HG02588 (cell line): ENCODE data around the gene DAZAP1.

Source experiments
- ATAC-seq: cut with Tn5 transposase; IDR thresholded peaks from one replicate; pipeline ENCODE4 v1.9.1; 2021; ENCODE audit warnings: mild to moderate bottlenecking, moderate library complexity; ENCODE audit not compliant: unreplicated experiment

DAZAP1 gene

GRCh38 chr19:1455336-1456120, 48.1 kb downstream of the DAZAP1 start:
- no peak for ATAC-seq

GRCh38 chr19:1456121-1456900, 48.9 kb downstream of the DAZAP1 start:
- ATAC-seq, result no peak

GRCh38 chr19:1457031-1457739, 49.8 kb downstream of the DAZAP1 start:
- no peak for ATAC-seq

DNA sequence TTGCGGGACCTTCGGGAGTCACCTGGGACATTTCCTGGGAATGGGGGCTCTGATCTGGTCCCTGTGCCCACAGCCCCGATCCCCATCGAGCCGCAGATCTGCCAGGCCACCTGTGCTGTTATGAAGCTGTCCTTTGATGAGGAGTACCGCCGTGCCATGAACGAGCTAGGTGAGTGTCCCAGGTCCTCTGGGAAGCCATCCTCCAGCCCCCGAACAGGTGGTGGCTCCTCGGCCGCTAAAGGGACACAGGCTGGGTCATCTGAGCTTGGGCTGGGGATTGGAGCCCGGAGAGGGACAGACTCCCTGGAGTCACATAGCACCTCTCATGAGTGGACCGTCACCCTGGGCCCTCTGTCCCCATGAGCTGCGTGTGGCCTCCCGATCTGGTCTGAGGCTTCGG, 50.5 kb downstream of the DAZAP1 start:
- ATAC-seq, result no peak

DNA sequence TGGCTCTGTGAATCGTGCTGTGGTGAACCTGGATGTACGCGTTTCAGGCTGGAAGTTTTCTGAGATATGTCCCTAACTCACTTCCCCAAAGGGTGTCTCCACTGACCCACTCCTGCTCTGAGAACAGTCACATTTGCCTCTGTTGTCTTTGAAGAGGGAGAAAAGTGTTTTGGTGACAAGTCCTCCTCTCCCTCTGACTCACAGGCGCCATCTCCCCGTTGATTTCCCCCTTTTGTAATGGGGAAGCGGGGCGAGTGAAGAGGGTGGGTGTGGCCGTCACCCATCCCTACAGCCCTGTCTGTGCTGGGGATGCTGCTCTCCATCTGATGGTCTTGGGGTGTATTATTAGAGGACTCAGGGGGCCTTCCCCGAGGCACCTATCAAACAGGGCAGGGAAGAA, 52.1 kb downstream of the DAZAP1 start:
- ATAC-seq, result no peak

DNA sequence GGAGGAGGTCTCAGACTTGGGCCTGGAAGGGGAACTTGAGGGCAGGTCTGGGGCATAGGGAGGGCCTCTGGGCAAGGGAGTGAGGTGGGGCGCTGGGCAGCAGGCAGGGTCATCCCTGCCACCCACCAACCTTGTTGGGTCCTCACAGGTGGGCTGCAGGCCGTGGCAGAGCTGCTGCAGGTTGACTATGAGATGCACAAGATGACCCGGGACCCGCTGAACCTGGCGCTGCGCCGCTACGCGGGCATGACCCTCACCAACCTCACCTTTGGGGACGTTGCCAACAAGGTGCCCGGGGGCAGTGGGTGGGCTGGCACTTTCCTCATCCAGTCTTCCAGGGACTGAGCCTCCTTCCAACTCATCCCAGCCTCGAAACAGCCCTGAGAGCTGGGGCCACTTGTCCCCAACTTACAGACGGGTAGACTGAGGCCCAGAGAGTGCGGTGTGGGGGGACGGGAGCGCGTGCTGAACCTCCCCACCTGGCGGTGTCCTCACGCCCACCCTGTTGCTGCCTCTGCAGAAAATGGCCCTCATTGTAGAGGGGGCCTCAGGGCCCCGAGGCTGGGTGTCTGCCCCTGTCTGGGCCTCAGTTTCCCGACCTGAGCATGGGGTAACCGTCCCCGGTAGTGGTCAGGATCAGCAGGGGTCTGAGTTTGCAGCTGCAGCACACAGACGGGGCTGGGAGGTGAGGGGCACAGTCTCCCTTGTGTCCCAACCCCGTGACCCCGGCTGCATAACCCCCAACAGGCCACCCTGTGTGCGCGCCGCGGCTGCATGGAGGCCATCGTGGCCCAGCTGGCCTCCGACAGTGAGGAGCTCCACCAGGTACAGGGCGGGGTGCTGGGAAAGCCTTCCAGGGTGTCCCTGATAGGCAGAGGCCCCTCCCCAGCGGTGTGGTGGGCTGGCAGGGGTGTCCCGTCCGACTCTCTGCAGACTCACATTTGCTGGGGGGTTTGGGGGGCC, 52.9 kb downstream of the DAZAP1 start:
- no peak for ATAC-seq

DNA sequence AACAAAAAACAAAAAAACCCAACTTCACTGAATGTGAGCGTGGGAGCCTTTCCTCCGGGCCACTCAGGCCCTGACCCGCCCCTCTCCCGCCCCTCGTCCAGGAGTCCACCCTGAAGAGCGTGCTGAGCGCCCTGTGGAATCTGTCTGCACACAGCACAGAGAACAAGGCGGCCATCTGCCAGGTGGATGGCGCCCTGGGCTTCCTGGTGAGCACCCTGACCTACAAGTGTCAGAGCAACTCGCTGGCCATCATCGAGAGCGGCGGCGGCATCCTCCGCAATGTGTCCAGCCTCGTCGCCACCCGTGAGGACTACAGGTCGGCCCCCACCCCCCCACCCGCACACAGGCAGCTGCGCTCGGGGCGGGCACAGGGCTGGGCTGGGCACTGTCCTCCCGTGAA, 54.5 kb downstream of the DAZAP1 start:
- no peak for ATAC-seq

- ATAC-seq, result no peak
Measured at GRCh38 chr19:1465191-1466016, 58.0 kb downstream of the DAZAP1 start.

DNA sequence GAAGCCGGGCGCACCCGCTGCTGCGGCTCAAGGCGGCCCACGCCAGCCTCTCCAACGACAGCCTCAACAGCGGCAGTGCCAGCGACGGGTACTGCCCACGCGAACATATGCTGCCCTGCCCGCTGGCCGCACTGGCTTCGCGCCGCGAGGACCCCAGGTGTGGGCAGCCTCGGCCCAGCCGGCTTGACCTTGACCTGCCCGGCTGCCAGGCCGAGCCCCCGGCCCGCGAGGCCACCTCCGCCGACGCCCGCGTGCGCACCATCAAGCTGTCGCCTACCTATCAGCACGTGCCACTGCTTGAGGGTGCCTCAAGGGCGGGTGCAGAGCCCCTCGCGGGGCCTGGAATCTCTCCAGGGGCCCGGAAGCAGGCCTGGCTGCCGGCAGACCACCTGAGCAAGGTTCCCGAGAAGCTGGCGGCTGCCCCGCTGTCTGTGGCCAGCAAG, 58.7 kb downstream of the DAZAP1 start:
- ATAC-seq, result no peak

DNA sequence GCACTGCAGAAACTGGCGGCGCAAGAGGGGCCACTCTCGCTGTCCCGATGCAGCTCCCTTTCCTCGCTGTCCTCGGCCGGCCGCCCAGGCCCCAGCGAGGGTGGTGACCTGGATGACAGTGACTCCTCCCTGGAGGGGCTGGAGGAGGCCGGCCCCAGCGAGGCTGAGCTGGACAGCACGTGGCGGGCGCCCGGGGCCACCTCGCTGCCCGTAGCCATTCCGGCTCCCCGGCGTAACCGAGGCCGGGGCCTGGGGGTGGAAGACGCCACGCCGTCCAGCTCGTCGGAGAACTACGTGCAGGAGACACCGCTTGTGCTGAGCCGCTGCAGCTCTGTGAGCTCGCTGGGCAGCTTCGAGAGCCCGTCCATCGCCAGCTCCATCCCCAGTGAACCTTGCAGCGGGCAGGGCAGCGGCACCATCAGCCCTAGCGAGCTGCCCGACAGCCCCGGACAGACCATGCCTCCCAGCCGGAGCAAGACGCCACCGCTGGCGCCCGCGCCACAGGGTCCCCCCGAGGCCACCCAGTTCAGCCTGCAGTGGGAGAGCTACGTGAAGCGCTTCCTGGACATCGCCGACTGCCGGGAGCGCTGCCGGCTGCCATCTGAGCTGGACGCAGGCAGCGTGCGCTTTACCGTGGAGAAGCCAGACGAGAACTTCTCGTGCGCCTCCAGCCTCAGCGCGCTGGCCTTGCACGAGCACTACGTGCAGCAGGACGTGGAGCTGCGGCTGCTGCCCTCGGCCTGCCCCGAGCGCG, 59.3 kb downstream of the DAZAP1 start:
- ATAC-seq, result no peak

GRCh38 chr19:1467215-1467489, 59.8 kb downstream of the DAZAP1 start:
- ATAC-seq, result no peak

GRCh38 chr19:1467490-1468273, 60.3 kb downstream of the DAZAP1 start:
- ATAC-seq, result no peak

- no peak for ATAC-seq
Measured at GRCh38 chr19:1468274-1468820, 61.0 kb downstream of the DAZAP1 start.

DNA sequence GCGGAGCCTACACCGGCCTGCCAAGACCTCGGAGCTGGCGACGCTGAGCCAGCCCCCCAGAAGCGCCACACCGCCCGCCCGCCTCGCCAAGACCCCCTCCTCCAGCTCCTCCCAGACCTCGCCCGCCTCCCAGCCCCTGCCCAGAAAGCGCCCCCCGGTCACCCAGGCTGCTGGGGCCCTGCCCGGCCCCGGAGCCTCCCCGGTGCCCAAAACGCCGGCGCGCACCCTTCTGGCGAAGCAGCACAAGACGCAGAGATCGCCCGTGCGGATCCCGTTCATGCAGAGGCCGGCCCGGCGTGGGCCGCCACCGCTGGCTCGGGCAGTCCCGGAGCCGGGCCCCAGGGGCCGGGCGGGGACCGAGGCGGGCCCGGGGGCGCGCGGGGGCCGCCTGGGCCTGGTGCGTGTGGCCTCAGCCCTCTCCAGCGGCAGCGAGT, 61.5 kb downstream of the DAZAP1 start:
- no peak for ATAC-seq

DNA sequence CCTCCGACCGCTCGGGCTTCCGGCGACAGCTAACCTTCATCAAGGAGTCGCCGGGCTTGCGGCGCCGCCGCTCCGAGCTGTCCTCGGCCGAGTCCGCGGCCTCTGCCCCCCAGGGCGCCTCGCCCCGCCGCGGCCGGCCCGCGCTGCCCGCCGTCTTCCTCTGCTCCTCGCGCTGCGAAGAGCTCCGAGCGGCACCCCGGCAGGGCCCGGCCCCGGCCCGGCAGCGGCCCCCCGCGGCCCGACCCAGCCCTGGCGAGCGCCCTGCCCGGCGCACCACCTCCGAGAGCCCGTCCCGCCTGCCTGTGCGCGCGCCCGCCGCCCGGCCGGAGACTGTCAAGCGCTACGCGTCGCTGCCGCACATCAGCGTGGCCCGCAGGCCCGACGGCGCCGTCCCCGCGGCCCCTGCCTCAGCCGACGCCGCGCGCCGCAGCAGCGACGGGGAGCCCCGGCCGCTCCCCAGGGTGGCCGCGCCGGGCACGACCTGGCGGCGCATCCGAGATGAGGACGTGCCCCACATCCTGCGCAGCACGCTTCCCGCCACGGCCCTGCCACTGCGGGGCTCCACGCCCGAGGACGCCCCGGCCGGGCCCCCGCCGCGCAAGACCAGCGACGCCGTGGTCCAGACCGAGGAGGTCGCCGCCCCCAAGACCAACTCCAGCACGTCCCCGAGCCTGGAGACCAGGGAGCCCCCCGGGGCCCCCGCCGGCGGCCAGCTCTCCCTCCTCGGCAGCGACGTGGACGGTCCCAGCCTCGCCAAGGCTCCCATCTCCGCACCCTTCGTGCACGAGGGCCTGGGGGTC, 62.1 kb downstream of the DAZAP1 start:
- no peak for ATAC-seq

DNA sequence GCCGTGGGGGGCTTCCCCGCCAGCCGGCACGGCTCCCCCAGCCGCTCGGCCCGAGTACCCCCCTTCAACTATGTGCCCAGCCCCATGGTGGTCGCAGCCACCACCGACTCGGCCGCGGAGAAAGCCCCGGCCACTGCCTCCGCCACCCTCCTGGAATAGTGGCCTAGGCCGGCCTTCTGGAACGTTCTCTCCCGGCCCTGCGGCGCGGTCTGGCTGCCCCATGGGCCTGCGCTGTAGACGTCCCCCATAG, 62.6 kb downstream of the DAZAP1 start:
- no peak for ATAC-seq

DNA sequence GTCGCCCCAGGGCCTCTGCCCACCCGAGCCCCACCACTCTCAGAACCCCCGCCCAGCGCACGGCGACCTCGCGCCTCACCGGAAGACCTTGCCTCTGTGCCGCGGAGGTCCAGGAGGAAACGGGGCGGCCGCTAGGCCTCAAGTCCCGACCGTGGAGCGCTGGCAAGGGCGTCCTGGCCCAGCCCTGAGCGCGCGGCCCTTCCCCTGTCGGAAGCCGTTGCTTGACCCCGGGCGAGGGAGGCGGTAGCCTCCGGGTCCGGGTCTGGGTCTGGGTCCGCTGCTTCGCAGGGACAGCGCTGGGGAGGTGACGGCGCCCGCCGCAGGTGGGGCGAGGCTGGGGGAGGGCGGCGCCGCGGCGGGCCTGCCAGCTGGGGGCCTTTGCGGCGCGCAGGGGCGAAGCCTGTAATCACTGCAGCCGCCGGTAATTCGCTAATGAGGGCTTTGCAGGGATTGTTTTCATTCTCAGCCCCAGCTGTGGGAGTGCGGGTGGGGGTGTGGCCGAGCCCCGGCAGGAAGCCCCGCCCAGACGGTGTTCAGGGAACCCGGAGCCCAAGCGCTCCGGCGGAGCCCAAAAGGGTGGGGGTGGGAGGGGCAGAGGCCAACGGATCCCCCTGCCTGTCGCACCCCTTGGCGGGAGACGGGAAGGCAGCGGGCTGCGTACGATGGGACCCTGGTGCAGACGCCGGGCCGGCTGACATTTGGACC, 63.1 kb downstream of the DAZAP1 start:
- ATAC-seq, result no peak
